Measurements from ENCODE around the gene NPFF. TPM values are rescaled to one million over a fixed set of nuclear protein-coding genes. Genes with fewer than 3 reads are reported as not detected.

Gene NPFF
- total and polyA plus RNA-seq, 2 of the 13 experiments (the other 11 are each of a cell fraction or from before 2014, with no cell fraction given): not detected

- intact Hi-C loops (cut with micrococcal nuclease; ENCODE audit: unreplicated experiment): no loop called here
- no TSS peak for BruUV-seq (replicated peaks)
- H4K20me1 ChIP-seq (ENCODE audit: insufficient read depth, low read length): no peaks in the 10 kb centered on the region
- WGBS (ENCODE audit: low lambda C conversion rate): 98% methylated on average over 7 of the region's 7 CpGs
- H3K9me3 ChIP-seq (ENCODE audit: low read length): no peaks in the 10 kb centered on the region
- H3K9ac ChIP-seq (ENCODE audit: insufficient read depth, low read depth, low read length): no peak overlapping the region
- ATAC-seq: no peak
- ChIA-PET POLR2A (no interaction called here), CTCF (ENCODE audit: low intra/inter-chr PET ratio, low total read pairs) (no interaction called here)
- no peak overlapping the region for H3K27ac ChIP-seq (ENCODE audit: extremely low read length, insufficient read depth, low read length)
- H3K4me3 ChIP-seq (replicated peaks in 1 of 3; ENCODE audit: insufficient read depth in 1 of 3, low read depth in 2 of 3, low read length in 3 of 3): no peak overlapping the region
- no peaks in the 10 kb centered on the region for H3K27me3 ChIP-seq (ENCODE audit: control insufficient read depth in 1 of 2, insufficient read depth in 2 of 2, low read length in 2 of 2)
- H3K79me2 ChIP-seq (ENCODE audit: insufficient read depth, low read length): no peaks in the 10 kb centered on the region
- no peak overlapping the region for H2AFZ ChIP-seq (ENCODE audit: low read length)
- no peak overlapping the region for H3K4me2 ChIP-seq (ENCODE audit: low read depth, low read length)
- H3K4me1 ChIP-seq (ENCODE audit: insufficient read depth, low read length): peaks cover 8% of the 10 kb centered on the region
- in situ Hi-C loops (cut with HindIII; ENCODE audit: extremely low pct_ligation_motif_present, low pct_unique_long_range_greater_than_20kb): no loop called here
- H3K36me3 ChIP-seq (replicated peaks in 1 of 2; ENCODE audit: control insufficient read depth in 1 of 2, insufficient read depth in 2 of 2, low read length in 2 of 2): peaks cover 20 to 58% of the 10 kb centered on the region in 2 experiments; a peak in 4 of 5 replicates
- no peak for DNase-seq (ENCODE audit: low spot score)
- FAIRE-seq: no peak
- TF ChIP-seq MLLT10 (CRISPR knock-in tag; IDR thresholded peaks at IDR 0.05): no peak
- no peak for TF ChIP-seq SMAD1 (CRISPR knock-in tag; IDR thresholded peaks at IDR 0.05; ENCODE audit: borderline replicate concordance, low read depth)
- TF ChIP-seq, protein P1, sequence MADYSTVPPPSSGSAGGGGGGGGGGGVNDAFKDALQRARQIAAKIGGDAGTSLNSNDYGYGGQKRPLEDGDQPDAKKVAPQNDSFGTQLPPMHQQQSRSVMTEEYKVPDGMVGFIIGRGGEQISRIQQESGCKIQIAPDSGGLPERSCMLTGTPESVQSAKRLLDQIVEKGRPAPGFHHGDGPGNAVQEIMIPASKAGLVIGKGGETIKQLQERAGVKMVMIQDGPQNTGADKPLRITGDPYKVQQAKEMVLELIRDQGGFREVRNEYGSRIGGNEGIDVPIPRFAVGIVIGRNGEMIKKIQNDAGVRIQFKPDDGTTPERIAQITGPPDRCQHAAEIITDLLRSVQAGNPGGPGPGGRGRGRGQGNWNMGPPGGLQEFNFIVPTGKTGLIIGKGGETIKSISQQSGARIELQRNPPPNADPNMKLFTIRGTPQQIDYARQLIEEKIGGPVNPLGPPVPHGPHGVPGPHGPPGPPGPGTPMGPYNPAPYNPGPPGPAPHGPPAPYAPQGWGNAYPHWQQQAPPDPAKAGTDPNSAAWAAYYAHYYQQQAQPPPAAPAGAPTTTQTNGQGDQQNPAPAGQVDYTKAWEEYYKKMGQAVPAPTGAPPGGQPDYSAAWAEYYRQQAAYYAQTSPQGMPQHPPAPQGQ (CRISPR knock-in tag; IDR thresholded peaks at IDR 0.05; ENCODE audit: borderline replicate concordance): no peak
- TF ChIP-seq PRDM4 (CRISPR knock-in tag; IDR thresholded peaks at IDR 0.05; ENCODE audit: borderline replicate concordance): no peak
- TF ChIP-seq, protein P2, sequence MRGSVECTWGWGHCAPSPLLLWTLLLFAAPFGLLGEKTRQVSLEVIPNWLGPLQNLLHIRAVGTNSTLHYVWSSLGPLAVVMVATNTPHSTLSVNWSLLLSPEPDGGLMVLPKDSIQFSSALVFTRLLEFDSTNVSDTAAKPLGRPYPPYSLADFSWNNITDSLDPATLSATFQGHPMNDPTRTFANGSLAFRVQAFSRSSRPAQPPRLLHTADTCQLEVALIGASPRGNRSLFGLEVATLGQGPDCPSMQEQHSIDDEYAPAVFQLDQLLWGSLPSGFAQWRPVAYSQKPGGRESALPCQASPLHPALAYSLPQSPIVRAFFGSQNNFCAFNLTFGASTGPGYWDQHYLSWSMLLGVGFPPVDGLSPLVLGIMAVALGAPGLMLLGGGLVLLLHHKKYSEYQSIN (CRISPR knock-in tag; IDR thresholded peaks at IDR 0.05; ENCODE audit: borderline replicate concordance): no peak
- TF ChIP-seq SMYD3 (CRISPR knock-in tag; IDR thresholded peaks at IDR 0.05): no peak
- TF ChIP-seq, protein P3, sequence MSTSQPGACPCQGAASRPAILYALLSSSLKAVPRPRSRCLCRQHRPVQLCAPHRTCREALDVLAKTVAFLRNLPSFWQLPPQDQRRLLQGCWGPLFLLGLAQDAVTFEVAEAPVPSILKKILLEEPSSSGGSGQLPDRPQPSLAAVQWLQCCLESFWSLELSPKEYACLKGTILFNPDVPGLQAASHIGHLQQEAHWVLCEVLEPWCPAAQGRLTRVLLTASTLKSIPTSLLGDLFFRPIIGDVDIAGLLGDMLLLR (CRISPR knock-in tag; IDR thresholded peaks at IDR 0.05): no peak
- no peak for TF ChIP-seq AKAP8 (CRISPR knock-in tag; IDR thresholded peaks at IDR 0.05)
- TF ChIP-seq ZNF276 (CRISPR knock-in tag; IDR thresholded peaks at IDR 0.05; ENCODE audit: low read depth): no peak
- TF ChIP-seq IKZF1 (IDR thresholded peaks at IDR 0.05): no peak
- no peak for TF ChIP-seq KDM5A (IDR thresholded peaks at IDR 0.05; ENCODE audit: borderline replicate concordance, low read length)
- no peak for TF ChIP-seq PHF8 (CRISPR knock-in tag; IDR thresholded peaks at IDR 0.05)
- TF ChIP-seq THYN1 (CRISPR knock-in tag; IDR thresholded peaks at IDR 0.05; ENCODE audit: borderline replicate concordance, low read depth): no peak
- TF ChIP-seq HOXA9 (CRISPR knock-in tag; IDR thresholded peaks at IDR 0.05; ENCODE audit: borderline replicate concordance): no peak
- no peak for TF ChIP-seq MIER2 (CRISPR knock-in tag; IDR thresholded peaks at IDR 0.05)
Measured at GRCh38 chr12:53532524-53533445, 25.5 kb upstream of the NPFF start.
